Measurements from ENCODE around the gene LHX2. TPM values are rescaled to one million over a fixed set of nuclear protein-coding genes. Genes with fewer than 3 reads are reported as not detected.

Gene LHX2
- total RNA-seq, 1 experiment from 2014 or later = not detected

GRCh38 chr9:123965801-123966686, 45.5 kb upstream of the LHX2 start:
- Histone ChIP-seq H3K23ac (ENCODE audit: insufficient read length, low read depth, low read length) (no peak overlapping the region), H3K9ac (ENCODE audit: extremely low read depth, insufficient read length, low read length) (no peak overlapping the region), H2AK5ac (ENCODE audit: insufficient read length, low read length) (no peak overlapping the region), H2AFZ (ENCODE audit: low read length) (no peak overlapping the region), H3K23me2 (ENCODE audit: insufficient read length, low read depth, low read length, poor library complexity, severe bottlenecking) (no peaks in the 10 kb centered on the region), H2BK20ac (ENCODE audit: low read depth, low read length, poor library complexity, severe bottlenecking) (no peak overlapping the region), H4K20me1 (ENCODE audit: control insufficient read depth, insufficient read depth, insufficient read length) (no peaks in the 10 kb centered on the region), H2BK15ac (ENCODE audit: low read depth, low read length) (no peak overlapping the region), H3K4ac (ENCODE audit: low read depth, low read length) (no peak overlapping the region), H2BK5ac (ENCODE audit: insufficient read length, low read length) (no peak overlapping the region), H3K4me2 (ENCODE audit: insufficient read depth, insufficient read length, low read length) (no peak overlapping the region), H4K5ac (ENCODE audit: insufficient read length, low read depth, low read length) (no peak overlapping the region), H3K18ac (ENCODE audit: insufficient read length, low read depth, low read length) (no peak overlapping the region), H2BK120ac (ENCODE audit: low read depth, low read length, poor library complexity, severe bottlenecking) (no peak overlapping the region), H3K27me3 (ENCODE audit: insufficient read depth, low read length) (no peaks in the 10 kb centered on the region), H3T11ph (ENCODE audit: low read length) (no peak overlapping the region), H3K79me2 (ENCODE audit: insufficient read depth, low read length) (no peaks in the 10 kb centered on the region), H3K27ac (ENCODE audit: insufficient read length, low read depth, low read length) (no peak overlapping the region), H2BK12ac (ENCODE audit: insufficient read length, low read depth, low read length) (no peak overlapping the region), H4K8ac (replicated peaks; ENCODE audit: insufficient read length, low read depth, low read length) (no peak overlapping the region), H4K91ac (ENCODE audit: insufficient read length, low read depth, low read length) (no peak overlapping the region), H3K4me1 (ENCODE audit: insufficient read depth, low read length) (no peaks in the 10 kb centered on the region; the same call in 1 of the 2 replicates), H3K56ac (ENCODE audit: insufficient read length, low read depth, low read length) (no peak overlapping the region), H3K14ac (ENCODE audit: insufficient read depth, low read length) (no peak overlapping the region), H3K79me1 (ENCODE audit: insufficient read depth, low read depth, low read length, poor library complexity, severe bottlenecking) (no peaks in the 10 kb centered on the region), H3K9me3 (ENCODE audit: control insufficient read depth, low read depth, low read length) (no peaks in the 10 kb centered on the region)
- no peak for TF ChIP-seq CTCF (conservative IDR thresholded peaks at IDR 0.05)
- no peaks in the 10 kb centered on the region for H3K36me3 Mint-ChIP-seq (ENCODE audit: insufficient read depth in 1 of 3, low read depth in 3 of 3)
- no peaks in the 10 kb centered on the region for H3K9me3 Mint-ChIP-seq
- H3K27ac Mint-ChIP-seq = no peak overlapping the region; a peak in 1 of 7 replicates
- DNase-seq = no peak
- H3K27me3 Mint-ChIP-seq (ENCODE audit: low read depth) = peaks cover 46% of the 10 kb centered on the region
- no peak overlapping the region for H3K4me3 Mint-ChIP-seq
- peaks cover 2 to 5% of the 10 kb centered on the region in 2 experiments; a peak in 3 of 4 replicates for H3K4me1 Mint-ChIP-seq
- WGBS (ENCODE audit: extremely low coverage, insufficient read length, low lambda C conversion rate) = no CpG with 5 or more reads among the region's 8 CpGs

Data from H9 (cell line).